Hepatocyte (in vitro differentiated cells): ENCODE data around the gene SHC4. TPM values are rescaled to one million over a fixed set of nuclear protein-coding genes. Genes with fewer than 3 reads are reported as not detected.

Source experiments
- DNase-seq: peaks from one replicate; pipeline ENCODE4 v3.0.0-alpha.2; 2016; ENCODE audit warnings: low spot score
- H2AFZ ChIP-seq: fragments of 200-600 bp; sonication (generic); 2 replicates; pipeline ENCODE4 v1.6.0; 2016; ENCODE audit warnings: antibody characterized with exemption, mild to moderate bottlenecking
- H3K27ac ChIP-seq: fragments of 200-600 bp; sonication (generic); 2 replicates; pipeline ENCODE4 v1.5.1; 2016; ENCODE audit warnings: mild to moderate bottlenecking
- H3K27me3 ChIP-seq: fragments of 200-600 bp; sonication (generic); 2 replicates; pipeline ENCODE4 v1.6.1; 2016
- H3K36me3 ChIP-seq: fragments of 200-600 bp; sonication (generic); replicated peaks from 2 replicates; pipeline ENCODE4 v1.5.1; 2016; ENCODE audit warnings: low read depth; ENCODE audit not compliant: insufficient read depth
- H3K4me1 ChIP-seq: fragments of 200-600 bp; sonication (generic); 2 replicates; pipeline ENCODE4 v1.5.1; 2016; ENCODE audit warnings: mild to moderate bottlenecking, moderate library complexity; ENCODE audit not compliant: insufficient read depth
- H3K4me2 ChIP-seq: fragments of 200-600 bp; sonication (generic); 2 replicates; pipeline ENCODE4 v1.6.0; 2016
- H3K4me3 ChIP-seq: fragments of 200-600 bp; sonication (generic); 2 replicates; pipeline ENCODE4 v1.5.1; 2016; ENCODE audit warnings: mild to moderate bottlenecking
- H3K79me2 ChIP-seq: fragments of 200-600 bp; sonication (generic); 2 replicates; pipeline ENCODE4 v1.6.0; 2017; ENCODE audit warnings: mild to moderate bottlenecking
- H3K9me2 ChIP-seq: fragments of 200-600 bp; sonication (generic); replicated peaks from 2 replicates; pipeline ENCODE4 v1.6.0; 2017; ENCODE audit warnings: mild to moderate bottlenecking; ENCODE audit not compliant: insufficient read depth
- H3K9me3 ChIP-seq: fragments of 200-600 bp; sonication (generic); 2 replicates; pipeline ENCODE4 v1.5.1; 2016; ENCODE audit warnings: low read depth, mild to moderate bottlenecking
- H4K20me1 ChIP-seq: fragments of 200-600 bp; sonication (generic); 2 replicates; pipeline ENCODE4 v1.6.0; 2016; ENCODE audit warnings: mild to moderate bottlenecking; ENCODE audit not compliant: insufficient read depth, poor library complexity, severe bottlenecking
- CTCF ChIP-seq: fragments of 200-600 bp; sonication (generic); IDR thresholded peaks from 2 replicates; pipeline ENCODE4 v1.5.1; 2016; ENCODE audit warnings: antibody characterized with exemption, mild to moderate bottlenecking; ENCODE audit not compliant: poor library complexity
- EZH2 ChIP-seq: fragments of 200-600 bp; sonication (generic); IDR thresholded peaks from 2 replicates; pipeline ENCODE4 v1.6.1; 2016; ENCODE audit warnings: antibody characterized with exemption, mild to moderate bottlenecking, borderline replicate concordance
- EZH2phosphoT487 ChIP-seq: fragments of 200-600 bp; sonication (generic); IDR thresholded peaks from one replicate; pipeline ENCODE4 v1.6.1; 2018; ENCODE audit warnings: antibody characterized with exemption, mild to moderate bottlenecking, low read depth, moderate library complexity; ENCODE audit not compliant: unreplicated experiment, severe bottlenecking
- WGBS: methylation state at CpG from one replicate; pipeline ENCODE4 v1.1.6; 2016; ENCODE audit warnings: low lambda C conversion rate; ENCODE audit errors: missing lambda C conversion rate; 5-methylcytosine and 5-hydroxymethylcytosine counted together
- polyA plus RNA-seq: library from polyadenylated mRNA; unstranded; fragments of >200 nt; fragmentation: Nextera tagmentation; extraction: Ambion mirVana; gene quantifications from 2 replicates; pipeline ENCODE4 v1.2.1, GENCODE V29; 2016
- total RNA-seq: library from RNA; depleted of rRNA; stranded (reverse); fragments of >200 nt; gene quantifications from 2 replicates; pipeline ENCODE4 v1.2.3, GENCODE V29; 2014

Gene SHC4
- total and polyA plus RNA-seq, 2 experiments from 2014 or later: 0.75 to 1.00 TPM

GRCh38 chr15:48993380-48993779 lies 29.7 kb upstream of the SHC4 start:
- no peaks in the 10 kb centered on the region for H3K36me3 ChIP-seq
- no peaks in the 10 kb centered on the region for H3K4me1 ChIP-seq
- no peaks in the 10 kb centered on the region for H3K27me3 ChIP-seq
- no peaks in the 10 kb centered on the region for H3K9me3 ChIP-seq
- DNase-seq: no peak
- H3K27ac ChIP-seq: no peak overlapping the region
- H3K4me2 ChIP-seq: no peak overlapping the region
- TF ChIP-seq CTCF (no peak), EZH2phosphoT487 (no peak), EZH2 (no peak)
- no peaks in the 10 kb centered on the region for H4K20me1 ChIP-seq
- no peaks in the 10 kb centered on the region for H3K79me2 ChIP-seq
- no peak overlapping the region for H3K4me3 ChIP-seq
- no peak overlapping the region for H2AFZ ChIP-seq
- no peaks in the 10 kb centered on the region for H3K9me2 ChIP-seq

- no peaks in the 10 kb centered on the region for H3K27me3 ChIP-seq
- TF ChIP-seq EZH2phosphoT487 (no peak), CTCF (no peak), EZH2 (no peak)
- no peak overlapping the region for H3K27ac ChIP-seq
- 100% methylated on average over 1 of the region's 1 CpG for WGBS
- H3K4me1 ChIP-seq: no peaks in the 10 kb centered on the region
- no peak overlapping the region for H2AFZ ChIP-seq
- no peak overlapping the region for H3K4me3 ChIP-seq
- no peaks in the 10 kb centered on the region for H3K36me3 ChIP-seq
- DNase-seq: no peak
- no peaks in the 10 kb centered on the region for H3K79me2 ChIP-seq
- no peak overlapping the region for H3K4me2 ChIP-seq
- H4K20me1 ChIP-seq: no peaks in the 10 kb centered on the region
- H3K9me2 ChIP-seq: no peaks in the 10 kb centered on the region
- H3K9me3 ChIP-seq: no peaks in the 10 kb centered on the region
These were observed 28.8 kb upstream of the SHC4 start for GRCh38 chr15:48992545-48992944.

GRCh38 chr15:48992096-48992495 lies 28.4 kb upstream of the SHC4 start:
- H3K27ac ChIP-seq: no peak overlapping the region

More at GRCh38 chr15:48992096-48992495, 28.4 kb upstream of the SHC4 start:
- Histone ChIP-seq H3K4me2 (no peak overlapping the region), H3K9me3 (no peaks in the 10 kb centered on the region), H4K20me1 (no peaks in the 10 kb centered on the region), H3K36me3 (no peaks in the 10 kb centered on the region), H2AFZ (no peak overlapping the region), H3K4me3 (no peak overlapping the region), H3K4me1 (no peaks in the 10 kb centered on the region), H3K27me3 (no peaks in the 10 kb centered on the region), H3K79me2 (no peaks in the 10 kb centered on the region), H3K9me2 (no peaks in the 10 kb centered on the region)
- WGBS: 98% methylated on average over 6 of the region's 6 CpGs
- no peak for DNase-seq
- no peak for TF ChIP-seq EZH2
- TF ChIP-seq EZH2phosphoT487: no peak
- no peak for TF ChIP-seq CTCF
